Mesothelial cell of epicardium (in vitro differentiated cells): Measurements from ENCODE around the gene CSNK1D. TPM values are rescaled to one million over a fixed set of nuclear protein-coding genes. Genes with fewer than 3 reads are reported as not detected.
A peak's percentile ranks its signal among the peaks of the same experiment; 100 is the strongest.

Experiments
- DNase-seq, 2 experiments: peaks; one replicate each; pipeline ENCODE4 v3.0.0; 2021; ENCODE audit warnings: low spot score in 2 of 2; ENCODE audit not compliant: unreplicated experiment in 2 of 2
- H3K27ac Mint-ChIP-seq: 2 replicates; pipeline ENCODE4 v1.8.0; 2021; ENCODE audit warnings: mixed read lengths
- H3K27me3 Mint-ChIP-seq: 2 replicates; pipeline ENCODE4 v1.8.0; 2021; ENCODE audit warnings: low read depth, mixed read lengths
- H3K36me3 Mint-ChIP-seq: 2 replicates; pipeline ENCODE4 v1.8.0; 2021; ENCODE audit warnings: mixed read lengths
- H3K4me1 Mint-ChIP-seq: 2 replicates; pipeline ENCODE4 v1.8.0; 2021; ENCODE audit warnings: mixed read lengths
- H3K4me3 Mint-ChIP-seq: 2 replicates; pipeline ENCODE4 v1.8.0; 2021; ENCODE audit warnings: mild to moderate bottlenecking, moderate library complexity, mixed read lengths
- H3K9me3 Mint-ChIP-seq: 2 replicates; pipeline ENCODE4 v1.8.0; 2021; ENCODE audit warnings: mixed read lengths
- CTCF ChIP-seq: fragments of 200-600 bp; sonication (generic); IDR thresholded peaks from one replicate; pipeline ENCODE4 v1.5.0; 2021; ENCODE audit warnings: antibody characterized with exemption; ENCODE audit not compliant: unreplicated experiment
- total RNA-seq: library from RNA; stranded (reverse); gene quantifications from 3 replicates; pipeline ENCODE4 v1.2.1, GENCODE V29; 2021

CSNK1D gene
- total RNA-seq, 1 donor from 2014 or later, result 204 TPM

GRCh38 chr17:82269882-82270500 lies 3.5 kb downstream of the CSNK1D start:
- H3K4me3 Mint-ChIP-seq, result no peak overlapping the region
- no peak for DNase-seq
- peaks cover 15% of the 10 kb centered on the region for H3K36me3 Mint-ChIP-seq
- H3K27me3 Mint-ChIP-seq, result no peaks in the 10 kb centered on the region
- peaks cover 58% of the 10 kb centered on the region for H3K4me1 Mint-ChIP-seq
- no peaks in the 10 kb centered on the region for H3K9me3 Mint-ChIP-seq
- no peak for TF ChIP-seq CTCF
- H3K27ac Mint-ChIP-seq, result peak overlapping the region; percentile 50

GRCh38 chr17:82269138-82269881 lies 4.2 kb downstream of the CSNK1D start:
- Mint-ChIP-seq H3K27me3 (no peaks in the 10 kb centered on the region), H3K4me1 (peaks cover 55% of the 10 kb centered on the region), H3K4me3 (no peak overlapping the region), H3K36me3 (peaks cover 19% of the 10 kb centered on the region), H3K9me3 (no peaks in the 10 kb centered on the region), H3K27ac (peak overlapping the region; percentile 24)
- TF ChIP-seq CTCF, result no peak
- no peak for DNase-seq

- TF ChIP-seq CTCF, result no peak
- H3K27me3 Mint-ChIP-seq, result no peaks in the 10 kb centered on the region
- H3K36me3 Mint-ChIP-seq, result peaks cover 24% of the 10 kb centered on the region
- peaks cover 49% of the 10 kb centered on the region for H3K4me1 Mint-ChIP-seq
- no peak for DNase-seq
- peak overlapping the region; percentile 28 for H3K4me3 Mint-ChIP-seq
- H3K9me3 Mint-ChIP-seq, result no peaks in the 10 kb centered on the region
- H3K27ac Mint-ChIP-seq, result peak overlapping the region; percentile 66
Observed at GRCh38 chr17:82267575-82268379, 5.7 kb downstream of the CSNK1D start.

- Mint-ChIP-seq H3K27me3 (no peaks in the 10 kb centered on the region), H3K27ac (no peak overlapping the region), H3K36me3 (peaks cover 29% of the 10 kb centered on the region), H3K9me3 (no peaks in the 10 kb centered on the region), H3K4me1 (peaks cover 37% of the 10 kb centered on the region), H3K4me3 (no peak overlapping the region)
- TF ChIP-seq CTCF, result no peak
- no peak for DNase-seq
Observed at GRCh38 chr17:82266142-82266541, 7.4 kb downstream of the CSNK1D start.

GRCh38 chr17:82263641-82264040 lies 9.9 kb downstream of the CSNK1D start:
- Mint-ChIP-seq H3K4me3 (no peak overlapping the region), H3K4me1 (peaks cover 17% of the 10 kb centered on the region), H3K27me3 (no peaks in the 10 kb centered on the region), H3K27ac (no peak overlapping the region), H3K9me3 (no peaks in the 10 kb centered on the region), H3K36me3 (peaks cover 44% of the 10 kb centered on the region)
- no peak for DNase-seq
- no peak for TF ChIP-seq CTCF
